ENCODE measurements around the gene NCSTN. TPM values are rescaled to one million over a fixed set of nuclear protein-coding genes. Genes with fewer than 3 reads are reported as not detected.

NCSTN gene
- polyA plus RNA-seq, 1 donor from 2014 or later, result 21.0 TPM

DNA sequence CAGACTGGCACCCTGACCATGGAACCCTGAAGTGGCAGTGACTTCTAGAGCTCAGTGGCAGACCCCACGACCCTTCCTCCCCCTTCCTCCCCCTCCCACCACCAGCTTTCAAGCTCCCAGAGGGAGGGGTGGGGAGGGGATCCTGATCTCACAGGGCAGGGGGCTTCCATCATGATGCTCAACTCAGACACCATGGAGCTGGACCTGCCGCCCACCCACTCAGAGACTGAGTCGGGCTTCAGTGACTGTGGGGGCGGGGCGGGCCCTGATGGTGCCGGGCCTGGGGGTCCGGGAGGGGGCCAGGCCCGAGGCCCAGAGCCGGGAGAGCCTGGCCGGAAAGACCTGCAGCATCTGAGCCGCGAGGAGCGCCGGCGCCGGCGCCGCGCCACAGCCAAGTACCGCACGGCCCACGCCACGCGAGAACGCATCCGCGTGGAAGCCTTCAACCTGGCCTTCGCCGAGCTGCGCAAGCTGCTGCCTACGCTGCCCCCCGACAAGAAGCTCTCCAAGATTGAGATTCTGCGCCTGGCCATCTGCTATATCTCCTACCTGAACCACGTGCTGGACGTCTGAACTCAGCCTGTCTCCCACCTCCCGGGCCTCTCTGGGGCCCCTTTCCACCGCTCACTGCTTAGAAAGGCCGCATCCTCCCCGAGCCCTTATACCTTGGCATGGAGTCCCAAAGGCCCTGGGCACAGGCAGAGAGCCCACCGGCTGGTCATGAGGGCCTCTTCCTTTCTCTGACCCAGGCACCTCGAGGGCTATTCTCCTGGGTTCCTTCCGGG is 27.6 kb downstream of the NCSTN start:
- H3K9me3 ChIP-seq (ENCODE audit: low read length), result no peaks in the 10 kb centered on the region
- H3K27ac ChIP-seq (ENCODE audit: low read length), result no peak overlapping the region
- H3K36me3 ChIP-seq (ENCODE audit: insufficient read depth, low read length), result no peaks in the 10 kb centered on the region
- no peaks in the 10 kb centered on the region for H3K79me2 ChIP-seq (replicated peaks; ENCODE audit: insufficient read depth, low read length)
- H3K4me3 ChIP-seq (ENCODE audit: low read length), result no peak overlapping the region
- H3K27me3 ChIP-seq (ENCODE audit: insufficient read depth, low read depth, low read length), result no peaks in the 10 kb centered on the region
- H2AFZ ChIP-seq (ENCODE audit: low read depth, low read length), result no peak overlapping the region
- TF ChIP-seq SMC3 (conservative IDR thresholded peaks at IDR 0.05; ENCODE audit: poor library complexity) (no peak), TAF1 (IDR thresholded peaks at IDR 0.05; ENCODE audit: low read depth) (no peak), EZH2 (IDR thresholded peaks at IDR 0.05; ENCODE audit: borderline replicate concordance, insufficient read depth, low read length, poor library complexity, severe bottlenecking) (no peak), POLR2AphosphoS5 (IDR thresholded peaks at IDR 0.05) (no peak), RAD21 (conservative IDR thresholded peaks at IDR 0.05) (no peak)
- TF ChIP-seq, protein P1, sequence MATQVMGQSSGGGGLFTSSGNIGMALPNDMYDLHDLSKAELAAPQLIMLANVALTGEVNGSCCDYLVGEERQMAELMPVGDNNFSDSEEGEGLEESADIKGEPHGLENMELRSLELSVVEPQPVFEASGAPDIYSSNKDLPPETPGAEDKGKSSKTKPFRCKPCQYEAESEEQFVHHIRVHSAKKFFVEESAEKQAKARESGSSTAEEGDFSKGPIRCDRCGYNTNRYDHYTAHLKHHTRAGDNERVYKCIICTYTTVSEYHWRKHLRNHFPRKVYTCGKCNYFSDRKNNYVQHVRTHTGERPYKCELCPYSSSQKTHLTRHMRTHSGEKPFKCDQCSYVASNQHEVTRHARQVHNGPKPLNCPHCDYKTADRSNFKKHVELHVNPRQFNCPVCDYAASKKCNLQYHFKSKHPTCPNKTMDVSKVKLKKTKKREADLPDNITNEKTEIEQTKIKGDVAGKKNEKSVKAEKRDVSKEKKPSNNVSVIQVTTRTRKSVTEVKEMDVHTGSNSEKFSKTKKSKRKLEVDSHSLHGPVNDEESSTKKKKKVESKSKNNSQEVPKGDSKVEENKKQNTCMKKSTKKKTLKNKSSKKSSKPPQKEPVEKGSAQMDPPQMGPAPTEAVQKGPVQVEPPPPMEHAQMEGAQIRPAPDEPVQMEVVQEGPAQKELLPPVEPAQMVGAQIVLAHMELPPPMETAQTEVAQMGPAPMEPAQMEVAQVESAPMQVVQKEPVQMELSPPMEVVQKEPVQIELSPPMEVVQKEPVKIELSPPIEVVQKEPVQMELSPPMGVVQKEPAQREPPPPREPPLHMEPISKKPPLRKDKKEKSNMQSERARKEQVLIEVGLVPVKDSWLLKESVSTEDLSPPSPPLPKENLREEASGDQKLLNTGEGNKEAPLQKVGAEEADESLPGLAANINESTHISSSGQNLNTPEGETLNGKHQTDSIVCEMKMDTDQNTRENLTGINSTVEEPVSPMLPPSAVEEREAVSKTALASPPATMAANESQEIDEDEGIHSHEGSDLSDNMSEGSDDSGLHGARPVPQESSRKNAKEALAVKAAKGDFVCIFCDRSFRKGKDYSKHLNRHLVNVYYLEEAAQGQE (IDR thresholded peaks at IDR 0.05; ENCODE audit: borderline replicate concordance), result no peak
- TF ChIP-seq, protein P2, sequence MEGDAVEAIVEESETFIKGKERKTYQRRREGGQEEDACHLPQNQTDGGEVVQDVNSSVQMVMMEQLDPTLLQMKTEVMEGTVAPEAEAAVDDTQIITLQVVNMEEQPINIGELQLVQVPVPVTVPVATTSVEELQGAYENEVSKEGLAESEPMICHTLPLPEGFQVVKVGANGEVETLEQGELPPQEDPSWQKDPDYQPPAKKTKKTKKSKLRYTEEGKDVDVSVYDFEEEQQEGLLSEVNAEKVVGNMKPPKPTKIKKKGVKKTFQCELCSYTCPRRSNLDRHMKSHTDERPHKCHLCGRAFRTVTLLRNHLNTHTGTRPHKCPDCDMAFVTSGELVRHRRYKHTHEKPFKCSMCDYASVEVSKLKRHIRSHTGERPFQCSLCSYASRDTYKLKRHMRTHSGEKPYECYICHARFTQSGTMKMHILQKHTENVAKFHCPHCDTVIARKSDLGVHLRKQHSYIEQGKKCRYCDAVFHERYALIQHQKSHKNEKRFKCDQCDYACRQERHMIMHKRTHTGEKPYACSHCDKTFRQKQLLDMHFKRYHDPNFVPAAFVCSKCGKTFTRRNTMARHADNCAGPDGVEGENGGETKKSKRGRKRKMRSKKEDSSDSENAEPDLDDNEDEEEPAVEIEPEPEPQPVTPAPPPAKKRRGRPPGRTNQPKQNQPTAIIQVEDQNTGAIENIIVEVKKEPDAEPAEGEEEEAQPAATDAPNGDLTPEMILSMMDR (IDR thresholded peaks at IDR 0.05; ENCODE audit: poor library complexity, severe bottlenecking), result no peak
- H3K9ac ChIP-seq (ENCODE audit: low read length), result no peak overlapping the region
- no peaks in the 10 kb centered on the region for H3K9me2 ChIP-seq (ENCODE audit: insufficient read depth, low read length)
- H3F3A ChIP-seq (ENCODE audit: insufficient read depth, low read length, poor library complexity, severe bottlenecking), result no peaks in the 10 kb centered on the region
- H4K20me1 ChIP-seq (ENCODE audit: insufficient read depth), result no peaks in the 10 kb centered on the region
- no peak overlapping the region for H3K4me2 ChIP-seq (ENCODE audit: low read length)

DNA sequence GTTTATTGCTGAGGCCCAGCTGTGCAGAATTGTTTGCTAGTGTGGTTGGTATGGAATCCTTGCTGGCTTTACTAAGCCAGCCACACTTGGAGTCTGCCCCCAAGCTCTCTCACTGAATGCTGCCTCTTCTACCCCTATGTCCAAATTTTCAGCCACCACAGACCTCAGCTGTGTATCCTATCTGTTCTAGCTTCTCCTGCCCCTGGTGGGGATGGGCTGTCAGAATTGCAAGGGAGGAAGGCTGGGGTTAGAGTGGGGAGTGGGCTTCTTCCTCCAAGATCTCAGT is 28.1 kb downstream of the NCSTN start:
- H3K4me2 ChIP-seq (ENCODE audit: low read length), result no peak overlapping the region
- no peak overlapping the region for H3K27ac ChIP-seq (ENCODE audit: low read length)
- no peaks in the 10 kb centered on the region for H3K79me2 ChIP-seq (replicated peaks; ENCODE audit: insufficient read depth, low read length)
- H3K9me2 ChIP-seq (ENCODE audit: insufficient read depth, low read length), result no peaks in the 10 kb centered on the region
- H3K9ac ChIP-seq (ENCODE audit: low read length), result no peak overlapping the region
- H2AFZ ChIP-seq (ENCODE audit: low read depth, low read length), result no peak overlapping the region
- TF ChIP-seq EP300 (conservative IDR thresholded peaks at IDR 0.05; ENCODE audit: poor library complexity, severe bottlenecking) (no peak), TAF1 (IDR thresholded peaks at IDR 0.05; ENCODE audit: low read depth) (no peak), POLR2AphosphoS5 (IDR thresholded peaks at IDR 0.05) (no peak), MXI1 (conservative IDR thresholded peaks at IDR 0.05; ENCODE audit: poor library complexity, severe bottlenecking) (no peak), SMC3 (conservative IDR thresholded peaks at IDR 0.05; ENCODE audit: poor library complexity) (no peak), RAD21 (conservative IDR thresholded peaks at IDR 0.05) (no peak), EZH2 (IDR thresholded peaks at IDR 0.05; ENCODE audit: borderline replicate concordance, insufficient read depth, low read length, poor library complexity, severe bottlenecking) (no peak)
- TF ChIP-seq, protein P1 (IDR thresholded peaks at IDR 0.05; ENCODE audit: borderline replicate concordance), result no peak
- TF ChIP-seq, protein P2 (IDR thresholded peaks at IDR 0.05; ENCODE audit: poor library complexity, severe bottlenecking), result no peak
- no peaks in the 10 kb centered on the region for H3K9me3 ChIP-seq (ENCODE audit: low read length)
- H3K36me3 ChIP-seq (ENCODE audit: insufficient read depth, low read length), result no peaks in the 10 kb centered on the region
- H4K20me1 ChIP-seq (ENCODE audit: insufficient read depth), result no peaks in the 10 kb centered on the region
- no peaks in the 10 kb centered on the region for H3K27me3 ChIP-seq (ENCODE audit: insufficient read depth, low read depth, low read length)
- H3F3A ChIP-seq (ENCODE audit: insufficient read depth, low read length, poor library complexity, severe bottlenecking), result no peaks in the 10 kb centered on the region
- no peak overlapping the region for H3K4me3 ChIP-seq (ENCODE audit: low read length)
